WTC11 (cell line): Measurements from ENCODE around the gene LENG8. TPM values are rescaled to one million over a fixed set of nuclear protein-coding genes. Genes with fewer than 3 reads are reported as not detected.

Experiments used
- ATAC-seq: fragments of 200-7000 bp; cut with Tn5 transposase; 2 replicates; pipeline ENCODE4 v1.10.0; 2021; ENCODE audit warnings: mild to moderate bottlenecking, moderate library complexity
- CTCF ChIA-PET: fragments of 300-600 bp; sonication (Branson Sonifier 250); formaldehyde crosslinking; loops from one replicate; lab custom pipeline; 2021; ENCODE audit warnings: antibody characterized with exemption; lab: Charles Lee
- POLR2A ChIA-PET: fragments of 350-600 bp; sonication (Branson Sonifier 250); formaldehyde crosslinking; loops from one replicate; lab custom pipeline; 2021; ENCODE audit warnings: antibody characterized with exemption; lab: Charles Lee
- DNase-seq: peaks from one replicate; pipeline ENCODE4 v3.0.0; 2021; ENCODE audit warnings: low spot score
- H3K27ac Mint-ChIP-seq: 2 replicates; pipeline ENCODE4 v1.8.0; 2021; ENCODE audit warnings: mixed read lengths
- H3K27me3 Mint-ChIP-seq: 2 replicates; pipeline ENCODE4 v1.8.0; 2021; ENCODE audit warnings: low read depth, mild to moderate bottlenecking, moderate library complexity, mixed read lengths
- H3K36me3 Mint-ChIP-seq: 2 replicates; pipeline ENCODE4 v1.8.0; 2021; ENCODE audit warnings: mixed read lengths
- H3K4me1 Mint-ChIP-seq: 2 replicates; pipeline ENCODE4 v1.8.0; 2022; ENCODE audit warnings: mixed read lengths
- H3K4me3 Mint-ChIP-seq: 2 replicates; pipeline ENCODE4 v1.8.0; 2021; ENCODE audit warnings: mild to moderate bottlenecking, moderate library complexity, mixed read lengths
- H3K9me3 Mint-ChIP-seq: 2 replicates; pipeline ENCODE4 v1.8.0; 2021; ENCODE audit warnings: mixed read lengths
- ATF3 ChIP-seq: sonication (generic); formaldehyde crosslinking; conservative IDR thresholded peaks from 2 replicates; pipeline ENCODE4 v1.8.1; 2022; ENCODE audit warnings: mild to moderate bottlenecking, missing genetic modification reagents
- CBFB ChIP-seq: sonication (generic); formaldehyde crosslinking; IDR thresholded peaks from 2 replicates; pipeline ENCODE4 v1.8.1; 2022; ENCODE audit warnings: mild to moderate bottlenecking, low read depth, missing genetic modification reagents
- CDX4 ChIP-seq: fragments of 250-450 bp; sonication (Bioruptor Pico); IDR thresholded peaks from 2 replicates; pipeline ENCODE4 v1.9.0; 2021; ENCODE audit warnings: moderate library complexity, mild to moderate bottlenecking, inconsistent platforms, borderline replicate concordance
- ESRRA ChIP-seq: sonication (generic); formaldehyde crosslinking; IDR thresholded peaks from 2 replicates; pipeline ENCODE4 v1.8.1; 2022; ENCODE audit warnings: mild to moderate bottlenecking, missing genetic modification reagents, borderline replicate concordance
- ETV6 ChIP-seq: sonication (generic); formaldehyde crosslinking; IDR thresholded peaks from 2 replicates; pipeline ENCODE4 v1.8.1; 2022; ENCODE audit warnings: mild to moderate bottlenecking, missing genetic modification reagents
- FOXK1 ChIP-seq: sonication (generic); formaldehyde crosslinking; IDR thresholded peaks from 2 replicates; pipeline ENCODE4 v1.8.0; 2022; ENCODE audit warnings: mild to moderate bottlenecking, moderate library complexity, missing genetic modification reagents
- FOXP4 ChIP-seq: sonication (generic); formaldehyde crosslinking; IDR thresholded peaks from 2 replicates; pipeline ENCODE4 v1.8.0; 2022; ENCODE audit warnings: mild to moderate bottlenecking, missing genetic modification reagents
- HMGA2 ChIP-seq: fragments of 250-450 bp; sonication (Bioruptor Pico); IDR thresholded peaks from 2 replicates; pipeline ENCODE4 v1.4.0; 2021; ENCODE audit warnings: mild to moderate bottlenecking, moderate library complexity
- IRF1 ChIP-seq: sonication (generic); formaldehyde crosslinking; IDR thresholded peaks from 2 replicates; pipeline ENCODE4 v1.8.0; 2023; ENCODE audit warnings: missing genetic modification reagents
- IRF2 ChIP-seq: sonication (generic); formaldehyde crosslinking; IDR thresholded peaks from 2 replicates; pipeline ENCODE4 v1.8.0; 2022; ENCODE audit warnings: low read depth, missing genetic modification reagents, borderline replicate concordance
- JAZF1 ChIP-seq: fragments of 250-450 bp; sonication (Bioruptor Pico); IDR thresholded peaks from 2 replicates; pipeline ENCODE4 v1.9.0; 2021; ENCODE audit warnings: moderate library complexity, mild to moderate bottlenecking, inconsistent platforms
- MXD4 ChIP-seq: fragments of 250-450 bp; sonication (Bioruptor Pico); IDR thresholded peaks from 2 replicates; pipeline ENCODE4 v1.8.0; 2021; ENCODE audit warnings: mild to moderate bottlenecking, moderate library complexity, borderline replicate concordance
- NFATC4 ChIP-seq: fragments of 250-450 bp; sonication (Bioruptor Pico); IDR thresholded peaks from 2 replicates; pipeline ENCODE4 v1.9.0; 2021; ENCODE audit warnings: mild to moderate bottlenecking
- NR1H2 ChIP-seq: sonication (generic); formaldehyde crosslinking; IDR thresholded peaks from 2 replicates; pipeline ENCODE4 v1.9.0; 2021; ENCODE audit warnings: mild to moderate bottlenecking, moderate library complexity, missing genetic modification reagents
- NR3C1 ChIP-seq: sonication (generic); formaldehyde crosslinking; conservative IDR thresholded peaks from 2 replicates; pipeline ENCODE4 v1.8.1; 2023; ENCODE audit warnings: low read depth, mild to moderate bottlenecking, missing genetic modification reagents
- OVOL2 ChIP-seq: fragments of 250-450 bp; sonication (Bioruptor Pico); IDR thresholded peaks from 2 replicates; pipeline ENCODE4 v1.9.0; 2021; ENCODE audit warnings: mild to moderate bottlenecking, borderline replicate concordance
- RELA ChIP-seq: sonication (generic); formaldehyde crosslinking; IDR thresholded peaks from 2 replicates; pipeline ENCODE4 v1.8.1; 2022; ENCODE audit warnings: missing genetic modification reagents, mild to moderate bottlenecking, borderline replicate concordance
- SMAD4 ChIP-seq: sonication (generic); formaldehyde crosslinking; IDR thresholded peaks from 2 replicates; pipeline ENCODE4 v1.8.0; 2022; ENCODE audit warnings: mild to moderate bottlenecking, missing genetic modification reagents
- SOX15 ChIP-seq: fragments of 250-450 bp; sonication (Bioruptor Pico); IDR thresholded peaks from 2 replicates; pipeline ENCODE4 v1.9.0; 2021; ENCODE audit warnings: mild to moderate bottlenecking
- SP1 ChIP-seq: sonication (generic); formaldehyde crosslinking; conservative IDR thresholded peaks from 2 replicates; pipeline ENCODE4 v1.8.1; 2022; ENCODE audit warnings: missing genetic modification reagents
- ZMAT4 ChIP-seq: fragments of 250-450 bp; sonication (Bioruptor Pico); IDR thresholded peaks from 2 replicates; pipeline ENCODE4 v1.9.0; 2021; ENCODE audit warnings: mild to moderate bottlenecking
- ZNF121 ChIP-seq: sonication (generic); formaldehyde crosslinking; IDR thresholded peaks from 2 replicates; pipeline ENCODE4 v1.8.0; 2023; ENCODE audit warnings: missing genetic modification reagents
- ZNF396 ChIP-seq: fragments of 250-450 bp; sonication (Bioruptor Pico); IDR thresholded peaks from 2 replicates; pipeline ENCODE4 v1.8.0; 2021; ENCODE audit warnings: mild to moderate bottlenecking, moderate library complexity, borderline replicate concordance
- ZSCAN18 ChIP-seq: fragments of 250-450 bp; sonication (Bioruptor Pico); IDR thresholded peaks from 2 replicates; pipeline ENCODE4 v2.1.2; 2022; ENCODE audit warnings: mild to moderate bottlenecking, moderate library complexity
- total RNA-seq: library from RNA; stranded (reverse); gene quantifications from 3 replicates; pipeline ENCODE4 v1.2.3, GENCODE V29; 2021

Gene LENG8
- total RNA-seq, 1 experiment from 2014 or later: 175 TPM

- no peak overlapping the region for H3K4me3 Mint-ChIP-seq
- H3K4me1 Mint-ChIP-seq: peaks cover 10% of the 10 kb centered on the region
- no peaks in the 10 kb centered on the region; the same call in 1 of the 2 replicates for H3K27me3 Mint-ChIP-seq
- ChIA-PET CTCF (interaction anchor here (0.7 to 1.8 kb wide), 2 partner anchors 14 to 16 kb away, joined by 3 to 5 read pairs; no protein-coding TSS in a partner anchor), POLR2A (no interaction called here)
- no peak overlapping the region for H3K27ac Mint-ChIP-seq
- ATAC-seq (no peak), DNase-seq (no peak)
- peaks cover 74% of the 10 kb centered on the region for H3K36me3 Mint-ChIP-seq
- no peaks in the 10 kb centered on the region for H3K9me3 Mint-ChIP-seq
- TF ChIP-seq ZNF121 (CRISPR knock-in tag): no peak
- TF ChIP-seq ETV6 (CRISPR knock-in tag): no peak
- TF ChIP-seq CBFB (CRISPR knock-in tag): no peak
- no peak for TF ChIP-seq ATF3 (CRISPR knock-in tag)
- no peak for TF ChIP-seq SOX15 (CRISPR knock-in tag)
- no peak for TF ChIP-seq OVOL2 (CRISPR knock-in tag)
- no peak for TF ChIP-seq NFATC4 (CRISPR knock-in tag)
- TF ChIP-seq ESRRA (CRISPR knock-in tag): no peak
- TF ChIP-seq SMAD4: no peak
- no peak for TF ChIP-seq FOXK1 (CRISPR knock-in tag)
- no peak for TF ChIP-seq HMGA2
- TF ChIP-seq CDX4 (CRISPR knock-in tag): no peak
- TF ChIP-seq SP1: no peak
- no peak for TF ChIP-seq MXD4 (CRISPR knock-in tag)
- no peak for TF ChIP-seq IRF2 (CRISPR knock-in tag)
- no peak for TF ChIP-seq ZMAT4
These were observed 6.0 kb downstream of the LENG8 start for GRCh38 chr19:54454781-54455675.

GRCh38 chr19:54455786-54456422 lies 6.9 kb downstream of the LENG8 start:
- H3K4me1 Mint-ChIP-seq: peaks cover 3% of the 10 kb centered on the region
- no peak overlapping the region for H3K4me3 Mint-ChIP-seq
- no peak for DNase-seq
- H3K27me3 Mint-ChIP-seq: no peaks in the 10 kb centered on the region; the same call in 1 of the 2 replicates
- ChIA-PET POLR2A (no interaction called here), CTCF (interaction anchor here (0.6 kb wide), 1 partner anchor 36 kb away, joined by 3 read pairs; no protein-coding TSS in a partner anchor)
- no peaks in the 10 kb centered on the region for H3K9me3 Mint-ChIP-seq
- H3K27ac Mint-ChIP-seq: no peak overlapping the region
- TF ChIP-seq ZSCAN18 (no peak), ZNF396 (CRISPR knock-in tag) (no peak), NR1H2 (CRISPR knock-in tag) (no peak), JAZF1 (CRISPR knock-in tag) (no peak), FOXP4 (CRISPR knock-in tag) (no peak), IRF1 (CRISPR knock-in tag) (no peak), RELA (CRISPR knock-in tag) (no peak), NR3C1 (CRISPR knock-in tag) (no peak)
- TF ChIP-seq, all 79 proteins: peak for 0
- no peak for ATAC-seq
- H3K36me3 Mint-ChIP-seq: peaks cover 74% of the 10 kb centered on the region
